HUES6 (cell line): Measurements from ENCODE around the gene SMCHD1.
"Not testable (repeated sequence)": the region's sequence is repeated elsewhere in the genome, so short reads cannot be mapped to it uniquely, and the experiment has no call there.

Experiments used
- H3K27ac ChIP-seq: 2 replicates; pipeline ENCODE4 v1.7.0; 2013; ENCODE audit warnings: low read depth, mild to moderate bottlenecking, low read length, inconsistent platforms
- H3K27me3 ChIP-seq: 2 replicates; pipeline ENCODE4 v1.6.1; 2013; ENCODE audit warnings: low read length; ENCODE audit not compliant: control insufficient read depth, insufficient read depth
- H3K36me3 ChIP-seq: 2 replicates; pipeline ENCODE4 v1.6.1; 2013; ENCODE audit warnings: low read length; ENCODE audit not compliant: control insufficient read depth, insufficient read depth
- H3K4me1 ChIP-seq: 2 replicates; pipeline ENCODE4 v1.6.1; 2013; ENCODE audit warnings: low read length; ENCODE audit not compliant: control insufficient read depth, insufficient read depth
- H3K4me3 ChIP-seq: 2 replicates; pipeline ENCODE4 v1.5.1; 2013; ENCODE audit warnings: low read depth, low read length
- H3K9ac ChIP-seq: one replicate; pipeline ENCODE4 v1.6.1; 2013; ENCODE audit warnings: mild to moderate bottlenecking, low read length
- H3K9me3 ChIP-seq: 2 replicates; pipeline ENCODE4 v1.6.1; 2013; ENCODE audit warnings: low read depth, low read length; ENCODE audit not compliant: control insufficient read depth, insufficient read depth

The SMCHD1 gene

GRCh38 chr18:2821695-2822094, 166.2 kb downstream of the SMCHD1 start:
- no peaks in the 10 kb centered on the region for H3K36me3 ChIP-seq
- H3K4me3 ChIP-seq: no peak overlapping the region
- no peaks in the 10 kb centered on the region for H3K9me3 ChIP-seq
- no peaks in the 10 kb centered on the region for H3K27me3 ChIP-seq
- no peak overlapping the region for H3K27ac ChIP-seq
- peaks cover 3% of the 10 kb centered on the region for H3K4me1 ChIP-seq
- H3K9ac ChIP-seq: no peak overlapping the region

DNA sequence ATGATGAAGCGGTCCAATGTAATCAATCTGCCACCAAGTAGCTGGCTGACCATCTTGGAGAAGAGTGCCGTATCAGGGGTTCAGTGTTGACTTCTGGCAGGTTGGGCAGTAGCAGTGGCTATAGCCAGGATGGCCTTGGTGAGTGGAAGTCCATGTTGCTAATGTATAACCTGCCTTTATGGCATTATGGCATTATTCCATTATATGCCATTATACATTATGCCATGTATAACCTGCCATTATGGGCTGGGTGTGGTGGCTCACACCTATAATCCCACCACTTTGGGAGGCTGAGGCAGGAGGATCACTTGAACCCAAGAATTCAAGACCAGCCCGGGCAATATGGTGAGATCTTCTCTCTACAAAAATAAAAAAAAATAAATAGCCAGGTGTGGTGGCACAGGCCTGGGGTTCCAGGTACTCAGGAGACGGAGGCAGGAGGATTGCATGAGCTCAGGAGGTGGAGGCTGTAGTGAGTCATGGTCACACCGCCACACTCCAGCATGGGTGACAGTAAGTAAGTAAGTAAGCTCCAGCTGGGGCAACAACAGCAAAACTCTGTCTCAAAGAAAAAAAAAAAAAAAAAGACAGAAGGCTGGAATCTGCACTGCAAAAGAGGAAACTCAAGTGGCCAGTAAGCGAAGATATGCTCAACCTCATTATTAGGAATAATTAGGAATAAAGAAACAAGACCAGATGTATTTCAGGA, 166.8 kb downstream of the SMCHD1 start:
- peaks cover 5% of the 10 kb centered on the region; the same call in 1 of the 2 replicates for H3K4me1 ChIP-seq
- no peak overlapping the region for H3K27ac ChIP-seq

DNA sequence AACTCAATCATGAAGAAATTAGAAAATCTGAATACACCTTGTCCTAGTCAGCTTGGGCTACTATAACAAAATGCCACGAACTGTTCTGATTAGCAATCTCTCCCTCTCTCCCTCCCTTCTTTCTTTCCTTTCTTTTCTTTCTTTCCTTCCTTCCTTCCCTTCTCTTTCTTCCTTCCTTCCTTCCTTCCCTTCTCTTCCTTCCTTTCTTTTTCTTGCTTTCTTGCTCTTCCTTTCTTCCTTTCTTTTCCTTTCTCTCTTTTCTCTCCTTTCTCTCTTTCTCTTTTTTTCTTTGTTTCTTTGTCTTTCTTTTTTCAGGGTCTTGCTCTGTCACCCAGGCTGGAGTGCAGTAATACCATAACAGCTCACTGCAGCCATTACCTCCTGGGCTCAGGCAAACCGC, 167.7 kb downstream of the SMCHD1 start:
- H3K4me3 ChIP-seq: no peak overlapping the region
- peaks cover 5% of the 10 kb centered on the region; the same call in 1 of the 2 replicates for H3K4me1 ChIP-seq
- H3K36me3 ChIP-seq: no peaks in the 10 kb centered on the region
- no peak overlapping the region for H3K9ac ChIP-seq
- H3K27ac ChIP-seq: no peak overlapping the region
- H3K9me3 ChIP-seq: no peaks in the 10 kb centered on the region
- H3K27me3 ChIP-seq: no peaks in the 10 kb centered on the region

More for the DNA sequence above, 166.8 kb downstream of the SMCHD1 start:
- Histone ChIP-seq H3K9me3 (no peaks in the 10 kb centered on the region), H3K4me3 (no peak overlapping the region), H3K27me3 (no peaks in the 10 kb centered on the region), H3K36me3 (no peaks in the 10 kb centered on the region), H3K9ac (no peak overlapping the region)

- no peak overlapping the region for H3K9ac ChIP-seq
- no peak overlapping the region for H3K27ac ChIP-seq
- H3K36me3 ChIP-seq: no peaks in the 10 kb centered on the region
- H3K4me3 ChIP-seq: no peak overlapping the region
- no peaks in the 10 kb centered on the region for H3K9me3 ChIP-seq
- no peaks in the 10 kb centered on the region for H3K27me3 ChIP-seq
- peaks cover 5% of the 10 kb centered on the region; the same call in 1 of the 2 replicates for H3K4me1 ChIP-seq
Observed at GRCh38 chr18:2823966-2824365, 168.4 kb downstream of the SMCHD1 start.

DNA sequence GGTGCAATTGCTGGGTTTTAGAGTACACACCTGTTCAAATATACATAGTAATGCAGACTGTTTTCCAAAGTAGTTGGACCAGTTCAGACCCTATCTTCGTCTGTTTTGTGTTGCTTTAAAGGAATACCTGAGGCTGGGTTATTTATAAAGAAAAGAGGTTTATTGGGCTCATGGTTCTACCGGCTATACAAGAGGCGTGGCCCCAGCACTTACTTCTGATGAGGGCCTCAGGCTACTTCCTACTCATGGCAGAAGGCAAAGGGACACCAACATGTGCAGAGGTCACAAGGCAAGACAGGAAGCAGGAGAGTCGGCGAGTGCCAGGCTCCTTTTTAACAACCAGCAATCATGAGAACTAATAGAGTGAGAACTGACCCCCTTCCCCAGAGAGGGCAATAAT, 169.3 kb downstream of the SMCHD1 start:
- Histone ChIP-seq H3K36me3 (no peaks in the 10 kb centered on the region), H3K27me3 (no peaks in the 10 kb centered on the region), H3K4me3 (no peak overlapping the region), H3K27ac (no peak overlapping the region), H3K9me3 (no peaks in the 10 kb centered on the region), H3K9ac (no peak overlapping the region), H3K4me1 (peaks cover 5% of the 10 kb centered on the region; the same call in 1 of the 2 replicates)

DNA sequence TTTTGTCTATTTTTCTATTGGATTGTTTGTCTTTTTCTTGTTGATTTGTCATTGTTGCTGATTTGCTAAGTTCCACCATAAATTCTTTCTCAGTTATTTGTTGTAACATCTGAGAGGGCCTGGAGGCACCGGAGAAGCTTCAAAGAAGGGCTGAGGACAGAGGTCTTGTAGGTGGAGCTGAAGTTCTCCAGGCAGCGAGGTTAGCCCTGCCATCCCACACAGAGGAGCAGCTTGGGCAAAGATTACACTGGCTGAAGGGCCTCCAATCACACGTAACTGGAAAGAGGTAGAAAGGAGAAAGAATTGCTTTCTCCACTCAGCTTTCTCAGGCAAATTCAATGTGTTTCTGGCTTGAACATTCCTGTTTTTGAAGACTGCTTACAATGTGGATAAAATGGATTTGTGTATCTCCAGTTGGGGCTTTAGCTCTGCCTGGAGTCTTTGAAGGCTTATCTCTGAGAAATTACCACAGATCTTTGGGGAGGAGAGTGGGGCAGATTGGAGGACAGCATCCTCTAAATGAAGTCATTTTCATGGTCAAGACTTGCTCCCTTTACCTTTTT, 170.2 kb downstream of the SMCHD1 start:
- no peak overlapping the region for H3K4me3 ChIP-seq
- H3K9me3 ChIP-seq: no peaks in the 10 kb centered on the region
- no peak overlapping the region for H3K9ac ChIP-seq
- H3K4me1 ChIP-seq: peaks cover 5% of the 10 kb centered on the region; the same call in 1 of the 2 replicates
- H3K27me3 ChIP-seq: no peaks in the 10 kb centered on the region
- H3K27ac ChIP-seq: no peak overlapping the region
- no peaks in the 10 kb centered on the region for H3K36me3 ChIP-seq

- Histone ChIP-seq H3K4me3 (no peak overlapping the region), H3K27ac (no peak overlapping the region), H3K4me1 (peaks cover 5% of the 10 kb centered on the region; the same call in 1 of the 2 replicates), H3K9ac (no peak overlapping the region), H3K9me3 (no peaks in the 10 kb centered on the region), H3K27me3 (no peaks in the 10 kb centered on the region), H3K36me3 (no peaks in the 10 kb centered on the region)
Observed at GRCh38 chr18:2826581-2826980, 171.1 kb downstream of the SMCHD1 start.

- peaks cover 5% of the 10 kb centered on the region; the same call in 1 of the 2 replicates for H3K4me1 ChIP-seq
- no peaks in the 10 kb centered on the region for H3K36me3 ChIP-seq
- no peak overlapping the region for H3K27ac ChIP-seq
- H3K9ac ChIP-seq: no peak overlapping the region
- H3K9me3 ChIP-seq: no peaks in the 10 kb centered on the region
- H3K4me3 ChIP-seq: no peak overlapping the region
- H3K27me3 ChIP-seq: no peaks in the 10 kb centered on the region
Observed at GRCh38 chr18:2827061-2827460, 171.5 kb downstream of the SMCHD1 start.

- not testable (repeated sequence) for H3K4me1 ChIP-seq, H3K9me3 ChIP-seq, H3K27me3 ChIP-seq, H3K27ac ChIP-seq, H3K36me3 ChIP-seq, H3K9ac ChIP-seq, H3K4me3 ChIP-seq
Observed at GRCh38 chr18:2836118-2836517, 180.6 kb downstream of the SMCHD1 start.

GRCh38 chr18:2837290-2837689, 181.8 kb downstream of the SMCHD1 start:
- H3K4me1 ChIP-seq, H3K9me3 ChIP-seq, H3K9ac ChIP-seq, H3K27ac ChIP-seq, H3K36me3 ChIP-seq, H3K4me3 ChIP-seq, H3K27me3 ChIP-seq: not testable (repeated sequence)

DNA sequence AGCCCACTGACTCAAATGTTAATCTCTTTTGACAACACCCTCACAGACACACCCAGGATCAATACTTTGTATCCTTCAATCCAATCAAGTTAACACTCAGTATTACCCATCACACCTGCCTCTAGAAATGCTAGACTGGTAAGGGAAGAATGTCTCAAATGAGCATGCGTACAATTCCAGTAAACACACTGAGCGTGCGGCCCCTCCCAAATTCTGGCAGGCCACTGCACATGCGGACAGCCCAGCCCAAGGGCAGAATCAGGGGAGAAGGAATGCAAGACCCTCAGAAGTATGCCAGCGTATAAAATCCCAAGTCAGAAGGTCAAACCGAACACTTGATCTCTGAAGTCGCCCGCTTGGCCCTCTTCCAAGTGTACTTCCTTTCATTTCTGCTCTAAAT, 183.7 kb downstream of the SMCHD1 start:
- Histone ChIP-seq H3K4me1 (no peaks in the 10 kb centered on the region), H3K4me3 (no peak overlapping the region), H3K27me3 (peaks cover 10% of the 10 kb centered on the region; the same call in 1 of the 2 replicates), H3K9me3 (0 out of 2 replicates have a peak, but pooled peaks cover 3% of the 10 kb centered on the region), H3K36me3 (no peaks in the 10 kb centered on the region), H3K27ac (no peak overlapping the region), H3K9ac (no peak overlapping the region)
